GM21526 (cell line): Measurements from ENCODE around the gene HOOK2.

Experiments
- ATAC-seq: cut with Tn5 transposase; IDR thresholded peaks from one replicate; pipeline ENCODE4 v1.9.1; 2021; ENCODE audit warnings: moderate library complexity; ENCODE audit not compliant: unreplicated experiment, low FRiP score

HOOK2 gene

DNA sequence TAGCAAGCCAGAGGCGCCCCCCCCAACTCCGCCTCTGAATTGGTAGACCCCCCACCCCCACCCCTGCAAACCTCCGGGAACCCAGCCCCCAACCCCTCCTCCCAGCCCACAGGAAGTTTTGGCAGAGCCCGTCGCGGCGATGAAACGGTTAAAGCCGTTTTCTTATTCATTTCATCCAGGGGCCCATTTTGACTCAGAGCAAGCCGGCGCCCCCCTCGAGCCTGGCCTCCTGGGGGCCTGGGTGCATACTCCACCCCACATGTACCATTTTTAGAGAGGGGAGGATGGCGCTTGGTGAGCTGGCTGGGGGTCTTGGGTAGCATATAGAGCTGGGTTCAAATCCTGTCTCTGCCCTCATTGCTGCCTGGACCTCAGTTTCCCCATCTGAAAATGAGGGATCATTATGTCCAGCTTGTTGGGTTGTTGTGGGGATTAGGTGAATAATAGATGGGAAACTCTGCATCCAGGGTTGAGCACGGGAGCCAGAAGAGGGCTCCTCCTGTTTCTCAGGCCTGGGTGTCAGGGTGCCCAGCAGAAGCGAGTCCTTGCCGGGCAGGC is 8.0 kb upstream of the HOOK2 start:
- ATAC-seq = no peak

GRCh38 chr19:12782424-12783290 is 7.3 kb upstream of the HOOK2 start:
- no peak for ATAC-seq

- no peak for ATAC-seq
Observed at GRCh38 chr19:12782174-12782423, 6.7 kb upstream of the HOOK2 start.

DNA sequence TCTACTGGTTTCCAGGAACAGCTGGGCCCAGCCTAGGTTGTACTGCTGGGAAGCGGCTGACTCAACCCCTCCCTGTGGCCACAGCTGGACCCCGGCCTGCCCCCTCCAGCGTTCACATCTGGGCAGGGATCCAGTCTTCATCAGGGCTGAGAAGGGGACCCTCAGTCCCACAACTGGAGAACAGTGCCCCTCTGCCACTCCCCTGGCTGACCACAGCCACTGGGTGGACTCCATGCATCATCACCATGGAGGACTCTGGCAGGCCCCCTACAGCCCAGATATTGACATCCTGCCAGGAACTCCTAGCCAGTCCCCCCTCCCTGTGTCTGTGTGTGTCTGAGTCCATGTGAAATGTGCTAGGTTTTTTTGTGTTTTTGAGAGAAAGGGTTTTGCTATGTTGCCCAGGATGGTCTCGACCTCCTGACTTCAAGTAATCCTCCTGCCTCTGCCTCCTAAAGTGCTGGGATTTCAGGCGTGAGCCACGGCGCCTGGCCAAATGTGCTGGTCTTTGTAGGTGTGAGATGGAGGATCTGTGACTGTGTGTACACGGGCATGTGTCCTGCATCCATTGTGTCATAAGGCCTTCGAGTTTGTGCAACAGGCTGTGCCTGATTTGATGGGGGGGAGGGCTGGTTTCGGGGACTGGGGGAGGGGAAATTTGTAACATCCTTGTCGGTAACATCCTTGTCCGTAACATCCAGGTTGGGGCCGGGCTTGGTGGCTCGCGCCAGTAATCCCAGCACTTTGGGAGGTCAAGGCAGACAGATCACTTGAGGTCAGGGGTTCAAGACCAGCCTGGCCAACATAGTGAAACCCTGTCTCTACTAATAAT is 4.0 kb upstream of the HOOK2 start:
- no peak for ATAC-seq

GRCh38 chr19:12778905-12779161 is 3.5 kb upstream of the HOOK2 start:
- ATAC-seq = no peak

DNA sequence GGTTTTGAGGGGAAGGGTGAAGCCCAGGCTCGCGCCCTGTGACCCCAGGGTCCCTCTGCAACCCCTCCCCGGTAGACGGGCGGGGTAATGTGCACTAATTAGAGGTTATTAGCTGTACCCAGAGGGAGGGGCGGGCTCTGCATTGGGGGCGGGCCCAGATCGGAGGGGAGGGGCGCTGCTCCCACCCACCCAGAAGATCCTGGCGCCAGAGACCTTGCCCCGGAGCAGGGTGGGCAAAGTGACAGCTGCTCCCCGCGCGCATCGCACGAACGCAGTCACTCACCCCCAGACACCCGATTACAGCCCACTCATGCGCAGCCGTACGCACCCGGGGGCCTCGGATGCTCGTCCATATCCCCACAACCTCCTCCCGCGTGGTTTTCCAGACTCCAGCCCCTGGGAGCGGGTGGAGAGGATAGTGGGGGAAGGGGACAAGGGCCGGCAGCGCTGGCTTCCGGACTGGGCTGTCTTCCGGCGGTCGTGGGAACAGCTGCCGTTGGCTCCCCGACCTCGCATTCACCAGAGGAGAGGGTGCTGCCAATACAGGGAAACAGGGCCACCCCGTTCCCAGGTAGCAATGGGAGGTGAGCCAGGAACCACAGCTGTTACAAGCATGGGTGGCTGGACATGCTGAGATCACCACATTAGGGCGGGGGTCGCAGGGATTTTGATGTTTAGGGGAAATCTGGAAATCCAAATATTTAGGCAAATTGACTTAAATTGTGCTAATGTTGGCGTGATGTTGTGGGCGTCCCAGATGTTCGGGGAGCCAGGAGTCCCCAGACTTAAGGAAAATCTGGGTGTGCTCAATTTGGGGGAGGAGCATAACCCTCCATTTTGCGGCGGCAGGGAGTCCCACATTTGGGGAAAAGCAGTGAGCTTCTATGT is 2.9 kb upstream of the HOOK2 start:
- no peak for ATAC-seq

GRCh38 chr19:12777217-12778016 is 2.1 kb upstream of the HOOK2 start:
- ATAC-seq = peak; percentile 42

DNA sequence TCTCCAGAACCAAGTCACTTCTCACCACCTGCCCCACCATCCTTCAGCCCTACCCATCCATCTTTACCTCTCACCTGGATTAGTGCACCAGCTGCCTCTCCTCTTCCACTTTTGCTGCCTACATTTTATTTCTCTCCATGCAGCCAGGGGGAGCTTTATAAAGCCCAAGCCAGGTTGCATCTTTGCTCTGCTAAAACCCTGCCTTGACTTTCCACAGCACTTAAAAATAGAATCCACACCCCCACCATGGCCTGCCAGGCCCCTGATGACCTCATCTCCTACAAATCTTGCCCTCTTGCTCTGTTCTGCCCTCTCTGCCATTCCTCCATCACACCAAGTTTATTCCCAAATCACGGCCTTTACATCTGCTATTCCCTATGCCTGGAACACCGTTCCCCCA is 1.8 kb downstream of the HOOK2 start:
- no peak for ATAC-seq

DNA sequence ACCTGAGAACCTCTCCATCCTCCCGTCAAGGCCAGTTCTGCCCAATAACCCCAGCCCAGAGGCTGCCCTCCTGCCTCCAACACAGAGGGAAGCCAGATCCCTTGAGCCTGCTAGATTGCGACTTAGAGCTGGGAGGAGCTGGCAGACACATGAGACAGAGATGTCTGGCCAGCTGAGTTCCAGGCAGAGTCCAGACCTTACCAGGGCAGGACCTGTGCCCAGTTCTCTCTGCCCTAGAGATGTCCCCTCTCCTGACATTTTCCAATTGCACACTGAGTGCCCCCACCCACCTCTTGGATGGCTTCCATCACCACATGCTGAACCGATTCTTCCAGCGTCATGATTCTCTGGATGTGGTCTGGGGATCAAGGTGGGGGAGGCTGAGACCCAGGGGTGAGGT is 3.0 kb downstream of the HOOK2 start:
- ATAC-seq = no peak

- ATAC-seq = no peak
Observed at GRCh38 chr19:12770922-12771321, 4.4 kb downstream of the HOOK2 start.

DNA sequence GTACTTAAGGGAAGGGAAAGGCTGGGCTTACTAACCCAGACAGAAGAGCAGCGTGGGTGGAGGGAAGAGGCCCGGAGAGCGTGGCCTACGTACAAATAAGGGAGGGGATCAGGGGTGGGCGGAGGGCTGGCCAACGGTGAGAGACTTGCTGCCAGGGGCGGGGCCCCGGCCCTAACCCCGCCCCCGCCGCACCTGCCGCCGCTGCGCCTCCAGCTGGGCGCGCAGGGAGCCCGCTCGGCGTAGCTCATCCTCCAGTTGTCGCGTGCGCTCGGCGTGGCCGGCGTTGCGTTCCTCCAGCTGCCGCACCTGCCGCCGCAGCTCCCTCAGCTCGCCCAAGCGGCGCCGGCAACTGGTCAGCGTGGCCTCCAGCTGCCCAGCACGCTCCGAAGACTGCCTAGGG is 5.7 kb downstream of the HOOK2 start:
- no peak for ATAC-seq

GRCh38 chr19:12767666-12768065 is 7.7 kb downstream of the HOOK2 start:
- no peak for ATAC-seq

DNA sequence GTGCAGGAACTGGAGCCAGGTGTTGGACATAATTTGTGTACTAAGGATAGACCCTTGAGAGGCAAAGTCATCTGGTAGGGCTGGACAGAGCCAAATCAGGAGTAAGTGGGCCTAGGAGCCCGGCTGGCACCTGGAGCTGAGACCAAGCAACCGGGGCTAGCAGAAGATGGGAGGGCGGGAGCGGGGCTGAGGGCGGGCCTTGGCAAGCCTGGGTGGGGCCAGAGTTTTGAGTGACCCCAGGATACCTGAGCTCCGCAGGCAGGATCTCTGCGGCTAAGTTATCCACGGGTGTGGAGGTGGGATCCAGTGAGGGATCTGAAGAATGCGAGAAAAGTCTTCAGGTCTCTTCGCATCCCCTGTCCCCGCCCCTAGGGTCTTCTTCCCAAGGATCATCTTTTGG is 8.2 kb downstream of the HOOK2 start:
- ATAC-seq = no peak

GRCh38 chr19:12766051-12766521 is 9.3 kb downstream of the HOOK2 start:
- ATAC-seq = no peak

DNA sequence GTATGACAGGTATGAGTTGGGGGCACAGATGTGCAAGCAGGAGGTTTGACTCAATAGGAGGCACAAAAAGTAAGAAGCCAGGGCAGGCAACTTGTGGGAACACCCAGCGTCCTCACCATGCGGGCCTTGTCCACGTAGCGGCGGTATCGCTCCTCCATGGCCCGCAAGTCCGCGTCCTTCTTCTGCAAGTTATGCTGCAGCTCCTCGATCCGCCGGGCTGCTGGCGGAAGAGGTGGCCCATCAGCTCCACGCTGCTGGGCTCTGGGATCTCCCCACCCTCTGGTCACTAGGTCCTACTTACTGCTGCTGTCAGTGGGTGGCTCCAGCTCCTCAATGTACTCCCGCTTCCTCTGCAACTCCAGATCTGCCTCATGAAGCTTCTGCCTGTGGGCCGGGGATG is 10.7 kb downstream of the HOOK2 start:
- ATAC-seq = no peak

- no peak for ATAC-seq
Observed at GRCh38 chr19:12763100-12763499, 12.3 kb downstream of the HOOK2 start.

GRCh38 chr19:12759686-12760085 is 15.7 kb downstream of the HOOK2 start:
- no peak for ATAC-seq

- ATAC-seq = no peak
Observed at GRCh38 chr19:12757544-12758274, 17.6 kb downstream of the HOOK2 start.

DNA sequence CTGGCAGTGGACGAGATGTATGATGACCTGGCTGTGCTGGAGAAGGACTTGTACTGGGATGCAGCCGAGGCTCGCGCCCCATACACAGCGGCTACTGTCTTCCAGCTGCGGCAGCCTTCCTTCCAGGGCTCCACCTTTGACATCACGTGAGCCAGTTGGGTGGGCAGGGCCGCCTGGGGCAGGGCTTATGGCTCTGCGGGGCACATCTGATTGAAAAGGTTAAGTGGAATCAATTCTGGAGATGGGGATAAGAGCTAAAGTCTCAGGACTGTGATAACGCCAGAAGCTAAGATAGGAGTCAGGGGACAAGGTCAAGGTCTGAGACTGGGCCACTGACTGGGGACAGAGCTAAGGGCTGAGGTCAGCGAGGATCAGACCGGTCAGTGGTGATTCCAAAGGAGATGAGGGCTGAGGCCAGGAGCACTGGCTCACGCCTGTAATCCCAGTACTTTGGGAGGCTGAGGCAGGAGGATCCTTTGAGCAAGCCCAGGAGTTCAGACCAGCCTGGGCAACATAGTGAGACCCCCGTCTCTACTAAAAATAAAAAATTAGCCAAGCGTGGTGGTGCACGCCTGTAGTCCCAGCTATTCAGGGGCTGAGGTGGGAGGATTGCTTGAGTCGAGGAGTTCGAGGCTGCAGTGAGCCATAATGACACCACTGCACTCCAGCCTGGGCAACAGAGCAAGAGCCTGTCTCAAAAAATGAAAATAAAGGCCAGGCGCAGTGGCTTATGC is 19.0 kb downstream of the HOOK2 start:
- no peak for ATAC-seq
